OCI-LY7 (cell line): ENCODE results near the gene GATB. TPM values are rescaled to one million over a fixed set of nuclear protein-coding genes. Genes with fewer than 3 reads are reported as not detected.

ENCODE experiments used
- BruUV-seq: library from RNA; stranded (reverse); fragments of 400-500 nt; replicated peaks from 2 replicates; lab custom pipeline; 2021; lab: Mats Ljungman, UMichigan
- CTCF ChIA-PET: fragments of 300-600 bp; sonication (Branson Sonifier 250); formaldehyde crosslinking; loops from one replicate; lab custom pipeline; 2022; ENCODE audit warnings: antibody characterized with exemption; ENCODE audit not compliant: unreplicated experiment; lab: Charles Lee
- POLR2A ChIA-PET: fragments of 300-600 bp; sonication (Branson Sonifier 250); formaldehyde crosslinking; loops from one replicate; lab custom pipeline; 2022; ENCODE audit warnings: antibody characterized with exemption; lab: Charles Lee
- DNase-seq: peaks from one replicate; pipeline ENCODE4 v3.0.0-alpha.2; 2015; ENCODE audit warnings: low spot score
- H2AFZ ChIP-seq: fragments of 200-600 bp; sonication (generic), shearing (Covaris generic); 2 replicates; pipeline ENCODE4 v1.6.1; 2014; ENCODE audit warnings: mild to moderate bottlenecking, antibody characterized with exemption, low read length, moderate library complexity
- H3K27ac ChIP-seq: fragments of 200-600 bp; sonication (generic); 2 replicates; pipeline ENCODE4 v1.5.1; 2014; ENCODE audit warnings: mixed run types, low read depth, mild to moderate bottlenecking, moderate library complexity, low read length, inconsistent platforms; ENCODE audit not compliant: poor library complexity, severe bottlenecking
- H3K36me3 ChIP-seq: fragments of 200-600 bp; sonication (generic); 2 replicates; pipeline ENCODE4 v1.6.1; 2014; ENCODE audit warnings: mild to moderate bottlenecking, antibody characterized with exemption, low read length, moderate library complexity, mixed read lengths; ENCODE audit not compliant: insufficient read depth
- H3K4me1 ChIP-seq: fragments of 200-600 bp; sonication (generic); 2 replicates; pipeline ENCODE4 v1.5.1; 2014; ENCODE audit warnings: mild to moderate bottlenecking, low read length; ENCODE audit not compliant: insufficient read depth, poor library complexity, severe bottlenecking
- H3K4me2 ChIP-seq: fragments of 200-600 bp; sonication (generic); 2 replicates; pipeline ENCODE4 v1.6.1; 2014; ENCODE audit warnings: mild to moderate bottlenecking, low read length
- H3K4me3 ChIP-seq: fragments of 200-600 bp; sonication (generic); 2 replicates; pipeline ENCODE4 v1.5.1; 2014; ENCODE audit warnings: mild to moderate bottlenecking, low read depth, low read length; ENCODE audit not compliant: poor library complexity, severe bottlenecking
- H3K79me2 ChIP-seq: fragments of 200-600 bp; sonication (generic); 2 replicates; pipeline ENCODE4 v1.6.1; 2016; ENCODE audit warnings: low read depth, mild to moderate bottlenecking, low read length, moderate library complexity, mixed read lengths; ENCODE audit not compliant: insufficient read depth
- H3K9me2 ChIP-seq: fragments of 200-600 bp; sonication (generic); 2 replicates; pipeline ENCODE4 v1.6.1; 2016; ENCODE audit warnings: mild to moderate bottlenecking, low read length, mixed read lengths; ENCODE audit not compliant: insufficient read depth
- H3K9me3 ChIP-seq: fragments of 200-600 bp; sonication (generic); 2 replicates; pipeline ENCODE4 v1.6.1; 2014; ENCODE audit warnings: mild to moderate bottlenecking, mixed run types, low read length, mixed read lengths
- H4K20me1 ChIP-seq: fragments of 200-600 bp; sonication (generic); 2 replicates; pipeline ENCODE4 v1.6.1; 2014; ENCODE audit warnings: mild to moderate bottlenecking, antibody characterized with exemption, low read length, moderate library complexity, mixed read lengths; ENCODE audit not compliant: insufficient read depth
- CTCF ChIP-seq: fragments of 200-600 bp; sonication (generic); conservative IDR thresholded peaks from 2 replicates; pipeline ENCODE4 v1.5.1; 2014; ENCODE audit warnings: mild to moderate bottlenecking, antibody characterized with exemption, low read length, moderate library complexity, mixed read lengths
- EZH2phosphoT487 ChIP-seq: fragments of 200-600 bp; sonication (generic); IDR thresholded peaks from 2 replicates; pipeline ENCODE4 v1.6.1; 2018; ENCODE audit warnings: low read depth, borderline replicate concordance, mild to moderate bottlenecking, mixed run types, antibody characterized with exemption, low read length, moderate library complexity, mixed read lengths
- intact Hi-C: fragments of 100-400 bp; cut with micrococcal nuclease; formaldehyde crosslinking; loops from one replicate; pipeline ENCODE4 v1.10.0; 2022; ENCODE audit not compliant: unreplicated experiment
- total RNA-seq, 2 experiments: library from RNA; depleted of rRNA in 1 of 2; stranded (reverse); fragments of >200 nt in 1 of 2; shearing (Covaris generic) in 1 of 2; gene quantifications; 2 replicates each; pipeline ENCODE4 v1.2.3, GENCODE V29; 2014 to 2022

The GATB gene
- total RNA-seq, 2 experiments from 2014 or later, result 24.6 to 26.5 TPM

DNA sequence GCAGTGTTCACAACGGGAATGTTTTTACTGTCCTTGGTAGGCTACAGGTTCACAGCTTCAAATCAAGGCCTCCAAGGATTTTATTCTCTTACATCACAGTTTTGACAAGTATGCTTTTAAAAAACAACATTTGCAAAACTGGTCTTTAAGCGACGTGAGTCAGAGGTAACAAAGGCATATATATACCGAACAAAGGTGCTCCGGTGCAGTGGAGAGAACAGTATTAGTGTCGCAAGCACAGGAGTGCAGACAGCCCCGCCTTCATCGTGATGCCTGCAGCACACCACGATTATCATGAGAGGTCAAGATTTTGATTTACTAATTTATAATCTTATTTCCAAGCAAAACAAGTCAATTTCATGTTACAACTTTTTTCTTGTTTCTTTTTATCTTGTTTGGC lies 90.8 kb downstream of the GATB start:
- POLR2A ChIA-PET, result interaction anchor here (0.6 kb wide), 1 partner anchor 508 kb away, joined by 3 read pairs; no protein-coding TSS in a partner anchor

GRCh38 chr4:151668689-151669402 lies 92.0 kb downstream of the GATB start:
- POLR2A ChIA-PET, result no interaction called here
- Histone ChIP-seq H4K20me1 (no peaks in the 10 kb centered on the region), H3K9me2 (no peaks in the 10 kb centered on the region), H3K36me3 (no peaks in the 10 kb centered on the region), H3K79me2 (no peaks in the 10 kb centered on the region), H3K9me3 (no peaks in the 10 kb centered on the region), H3K4me1 (no peaks in the 10 kb centered on the region), H3K27ac (no peak overlapping the region), H3K4me3 (no peak overlapping the region), H2AFZ (no peak overlapping the region), H3K4me2 (no peak overlapping the region)
- no TSS peak for BruUV-seq
- CTCF ChIA-PET, result no interaction called here
- intact Hi-C loops, result no loop called here
- DNase-seq, result no peak
- TF ChIP-seq EZH2phosphoT487, result no peak
- TF ChIP-seq CTCF, result no peak

More for the DNA sequence above, 90.8 kb downstream of the GATB start:
- Histone ChIP-seq H3K4me1 (no peaks in the 10 kb centered on the region), H2AFZ (no peak overlapping the region), H3K9me2 (no peaks in the 10 kb centered on the region), H3K4me3 (no peak overlapping the region), H4K20me1 (no peaks in the 10 kb centered on the region), H3K36me3 (no peaks in the 10 kb centered on the region), H3K4me2 (no peak overlapping the region), H3K27ac (no peak overlapping the region), H3K79me2 (no peaks in the 10 kb centered on the region), H3K9me3 (no peaks in the 10 kb centered on the region)
- intact Hi-C loops, result no loop called here
- DNase-seq, result no peak
- CTCF ChIA-PET, result no interaction called here
- TF ChIP-seq EZH2phosphoT487 (no peak), CTCF (no peak)
- no TSS peak for BruUV-seq

DNA sequence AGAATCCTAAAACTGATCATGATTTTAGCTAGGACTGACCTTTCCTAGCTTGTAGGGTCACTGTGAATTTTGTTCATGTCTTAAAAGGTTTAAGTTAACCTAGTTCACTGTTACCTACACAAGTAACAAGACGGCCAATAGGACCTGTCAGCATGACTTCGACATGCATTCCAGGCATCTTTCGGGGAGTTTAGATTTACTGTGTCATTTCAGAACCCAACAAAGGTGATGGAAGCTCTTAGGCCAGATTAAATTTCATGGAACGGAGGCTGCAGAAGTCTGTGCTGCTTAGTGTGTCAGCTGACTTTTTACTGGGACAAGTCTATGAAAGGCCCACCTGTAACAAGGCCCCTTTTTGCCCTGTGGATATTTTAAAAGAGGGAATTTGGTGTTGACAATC lies 93.1 kb downstream of the GATB start:
- Histone ChIP-seq H2AFZ (no peak overlapping the region), H3K9me2 (no peaks in the 10 kb centered on the region), H3K4me1 (no peaks in the 10 kb centered on the region), H3K27ac (no peak overlapping the region), H3K36me3 (no peaks in the 10 kb centered on the region), H4K20me1 (no peaks in the 10 kb centered on the region), H3K79me2 (no peaks in the 10 kb centered on the region), H3K9me3 (no peaks in the 10 kb centered on the region), H3K4me3 (no peak overlapping the region), H3K4me2 (no peak overlapping the region)
- ChIA-PET CTCF (no interaction called here), POLR2A (interaction anchor here (0.5 to 1.7 kb wide), 2 partner anchors 23 to 119 kb away, joined by 3 read pairs; no protein-coding TSS in a partner anchor)
- intact Hi-C loops, result no loop called here
- no TSS peak for BruUV-seq
- no peak for TF ChIP-seq EZH2phosphoT487
- no peak for TF ChIP-seq CTCF
- DNase-seq, result no peak
